ENCODE data around the gene KCTD20. TPM values are rescaled to one million over a fixed set of nuclear protein-coding genes. Genes with fewer than 3 reads are reported as not detected.

The KCTD20 gene
- total RNA-seq, 1 experiment from 2014 or later, result 117 TPM

- Histone ChIP-seq H3K9me3 (replicated peaks) (no peaks in the 10 kb centered on the region), H3K4me1 (replicated peaks) (peaks cover 9% of the 10 kb centered on the region), H3K27ac (no peak overlapping the region), H3K4me3 (no peak overlapping the region), H3K27me3 (replicated peaks) (no peaks in the 10 kb centered on the region), H3K36me3 (peaks cover 89% of the 10 kb centered on the region)
- DNase-seq (ENCODE audit: low read depth in 1 of 2, low spot score in 2 of 2), result no peak
Observed at GRCh38 chr6:36514554-36515456, 72.0 kb downstream of the KCTD20 start.

GRCh38 chr6:36515844-36516243 is 73.0 kb downstream of the KCTD20 start:
- DNase-seq (ENCODE audit: low read depth in 1 of 2, low spot score in 2 of 2), result peak in 1 of 2 experiments; percentile 18
- no peaks in the 10 kb centered on the region for H3K27me3 ChIP-seq (replicated peaks)
- no peak overlapping the region for H3K4me3 ChIP-seq
- H3K36me3 ChIP-seq, result peaks cover 89% of the 10 kb centered on the region
- H3K4me1 ChIP-seq (replicated peaks), result peaks cover 9% of the 10 kb centered on the region
- no peaks in the 10 kb centered on the region for H3K9me3 ChIP-seq (replicated peaks)
- H3K27ac ChIP-seq, result no peak overlapping the region

GRCh38 chr6:36516559-36516958 is 73.8 kb downstream of the KCTD20 start:
- Histone ChIP-seq H3K27ac (no peak overlapping the region), H3K27me3 (replicated peaks) (no peaks in the 10 kb centered on the region), H3K36me3 (peaks cover 89% of the 10 kb centered on the region), H3K4me1 (replicated peaks) (peaks cover 9% of the 10 kb centered on the region), H3K4me3 (no peak overlapping the region), H3K9me3 (replicated peaks) (no peaks in the 10 kb centered on the region)
- no peak for DNase-seq (ENCODE audit: low read depth in 1 of 2, low spot score in 2 of 2)

GRCh38 chr6:36516988-36517387 is 74.2 kb downstream of the KCTD20 start:
- Histone ChIP-seq H3K36me3 (peaks cover 89% of the 10 kb centered on the region), H3K27me3 (replicated peaks) (no peaks in the 10 kb centered on the region), H3K4me1 (replicated peaks) (peaks cover 9% of the 10 kb centered on the region), H3K4me3 (no peak overlapping the region), H3K9me3 (replicated peaks) (no peaks in the 10 kb centered on the region), H3K27ac (no peak overlapping the region)
- DNase-seq (ENCODE audit: low read depth in 1 of 2, low spot score in 2 of 2), result no peak

- Histone ChIP-seq H3K27me3 (replicated peaks) (no peaks in the 10 kb centered on the region), H3K36me3 (peaks cover 89% of the 10 kb centered on the region)
Observed at GRCh38 chr6:36517408-36517807, 74.6 kb downstream of the KCTD20 start.

GRCh38 chr6:36519352-36519751 is 76.6 kb downstream of the KCTD20 start:
- Histone ChIP-seq H3K27ac (no peak overlapping the region), H3K27me3 (replicated peaks) (no peaks in the 10 kb centered on the region), H3K4me1 (replicated peaks) (peaks cover 9% of the 10 kb centered on the region), H3K36me3 (peaks cover 88% of the 10 kb centered on the region), H3K4me3 (no peak overlapping the region), H3K9me3 (replicated peaks) (no peaks in the 10 kb centered on the region)
- no peak for DNase-seq (ENCODE audit: low read depth in 1 of 2, low spot score in 2 of 2)

More at GRCh38 chr6:36517408-36517807, 74.6 kb downstream of the KCTD20 start:
- no peak for DNase-seq (ENCODE audit: low read depth in 1 of 2, low spot score in 2 of 2)
- H3K9me3 ChIP-seq (replicated peaks), result no peaks in the 10 kb centered on the region
- H3K27ac ChIP-seq, result no peak overlapping the region
- no peak overlapping the region for H3K4me3 ChIP-seq
- H3K4me1 ChIP-seq (replicated peaks), result peaks cover 9% of the 10 kb centered on the region

- H3K27ac ChIP-seq, result no peak overlapping the region
- H3K4me1 ChIP-seq (replicated peaks), result no peaks in the 10 kb centered on the region
- no peaks in the 10 kb centered on the region for H3K9me3 ChIP-seq (replicated peaks)
- DNase-seq (ENCODE audit: low read depth in 1 of 2, low spot score in 2 of 2), result no peak
- H3K4me3 ChIP-seq, result no peak overlapping the region
- no peaks in the 10 kb centered on the region for H3K27me3 ChIP-seq (replicated peaks)
- peaks cover 86% of the 10 kb centered on the region for H3K36me3 ChIP-seq
Observed at GRCh38 chr6:36523451-36523850, 80.7 kb downstream of the KCTD20 start.

GRCh38 chr6:36523936-36524499 is 81.2 kb downstream of the KCTD20 start:
- H3K27me3 ChIP-seq (replicated peaks), result no peaks in the 10 kb centered on the region
- H3K4me3 ChIP-seq, result no peak overlapping the region
- DNase-seq (ENCODE audit: low read depth in 1 of 2, low spot score in 2 of 2), result no peak
- H3K27ac ChIP-seq, result no peak overlapping the region
- peaks cover 86% of the 10 kb centered on the region for H3K36me3 ChIP-seq
- no peaks in the 10 kb centered on the region for H3K9me3 ChIP-seq (replicated peaks)
- no peaks in the 10 kb centered on the region for H3K4me1 ChIP-seq (replicated peaks)

- no peak overlapping the region for H3K4me3 ChIP-seq
- H3K36me3 ChIP-seq, result peaks cover 86% of the 10 kb centered on the region
- H3K9me3 ChIP-seq (replicated peaks), result no peaks in the 10 kb centered on the region
- H3K4me1 ChIP-seq (replicated peaks), result no peaks in the 10 kb centered on the region
- no peaks in the 10 kb centered on the region for H3K27me3 ChIP-seq (replicated peaks)
- no peak for DNase-seq (ENCODE audit: low read depth in 1 of 2, low spot score in 2 of 2)
- no peak overlapping the region for H3K27ac ChIP-seq
Observed at GRCh38 chr6:36524871-36525270, 82.1 kb downstream of the KCTD20 start.

- Histone ChIP-seq H3K27ac (no peak overlapping the region), H3K36me3 (peaks cover 86% of the 10 kb centered on the region), H3K4me3 (no peak overlapping the region), H3K4me1 (replicated peaks) (no peaks in the 10 kb centered on the region), H3K9me3 (replicated peaks) (no peaks in the 10 kb centered on the region), H3K27me3 (replicated peaks) (no peaks in the 10 kb centered on the region)
- no peak for DNase-seq (ENCODE audit: low read depth in 1 of 2, low spot score in 2 of 2)
Observed at GRCh38 chr6:36525346-36525745, 82.5 kb downstream of the KCTD20 start.

GRCh38 chr6:36526066-36526465 is 83.3 kb downstream of the KCTD20 start:
- no peaks in the 10 kb centered on the region for H3K4me1 ChIP-seq (replicated peaks)
- DNase-seq (ENCODE audit: low read depth in 1 of 2, low spot score in 2 of 2), result no peak
- peaks cover 84% of the 10 kb centered on the region for H3K36me3 ChIP-seq
- H3K27ac ChIP-seq, result no peak overlapping the region
- no peaks in the 10 kb centered on the region for H3K27me3 ChIP-seq (replicated peaks)
- H3K9me3 ChIP-seq (replicated peaks), result no peaks in the 10 kb centered on the region
- H3K4me3 ChIP-seq, result no peak overlapping the region

- Histone ChIP-seq H3K4me1 (replicated peaks) (peaks cover 6% of the 10 kb centered on the region), H3K9me3 (replicated peaks) (no peaks in the 10 kb centered on the region), H3K27ac (no peak overlapping the region), H3K4me3 (no peak overlapping the region), H3K36me3 (peaks cover 79% of the 10 kb centered on the region), H3K27me3 (replicated peaks) (no peaks in the 10 kb centered on the region)
- DNase-seq (ENCODE audit: low read depth in 1 of 2, low spot score in 2 of 2), result peak in 1 of 2 experiments; percentile 33
Observed at GRCh38 chr6:36533321-36533720, 90.5 kb downstream of the KCTD20 start.

GRCh38 chr6:36536873-36537547 is 94.2 kb downstream of the KCTD20 start:
- H3K4me3 ChIP-seq, result no peak overlapping the region
- H3K27me3 ChIP-seq (replicated peaks), result no peaks in the 10 kb centered on the region
- no peak overlapping the region for H3K27ac ChIP-seq
- H3K4me1 ChIP-seq (replicated peaks), result peaks cover 14% of the 10 kb centered on the region
- DNase-seq (ENCODE audit: low read depth in 1 of 2, low spot score in 2 of 2), result no peak
- peaks cover 80% of the 10 kb centered on the region for H3K36me3 ChIP-seq
- H3K9me3 ChIP-seq (replicated peaks), result no peaks in the 10 kb centered on the region
